C4-2B (cell line): ENCODE data around the gene MEF2C.

Experiments
- H3K27ac ChIP-seq: fragments of 450-650 bp; 2 replicates; pipeline ENCODE4 v1.5.1; 2017
- ZFX ChIP-seq: fragments of 450-650 bp; IDR thresholded peaks from 2 replicates; pipeline ENCODE4 v1.6.1; 2017
- TF ChIP-seq, protein P1 (sequence below): fragments of 450-650 bp; conservative IDR thresholded peaks from 2 replicates; pipeline ENCODE4 v1.5.1; 2017; ENCODE audit warnings: mild to moderate bottlenecking

Gene MEF2C

DNA sequence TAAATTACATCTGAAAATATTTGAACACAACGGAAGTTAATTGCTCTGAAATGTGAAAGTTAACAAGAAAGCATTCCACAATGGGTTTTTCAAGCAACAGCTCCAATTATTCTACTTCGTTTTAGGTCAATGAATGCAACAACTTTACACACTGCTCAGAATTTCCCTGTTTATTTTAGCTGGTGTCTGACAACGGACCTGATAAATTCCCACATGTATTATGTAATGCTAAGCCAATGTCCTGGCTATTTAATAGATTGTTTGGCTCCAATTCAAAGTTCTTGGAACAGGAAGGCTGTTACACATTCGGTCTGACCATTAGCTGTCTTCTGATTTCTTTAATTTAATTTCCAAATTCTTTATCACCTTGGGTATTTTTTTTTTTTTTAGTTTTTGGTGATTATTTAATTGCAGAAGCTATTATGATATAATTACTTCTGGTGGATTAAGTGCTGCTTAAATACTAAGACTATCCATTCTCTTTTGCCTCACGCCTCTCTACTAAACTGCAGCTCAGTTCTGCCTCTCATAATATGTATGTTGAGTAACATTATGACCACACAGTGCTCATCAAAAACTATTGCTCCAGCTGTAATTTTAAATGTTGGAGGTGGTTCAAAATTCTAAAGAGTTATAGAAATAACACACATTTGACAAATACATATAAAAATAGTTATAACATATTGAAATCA lies 57.9 kb downstream of the MEF2C start:
- TF ChIP-seq, protein P1, sequence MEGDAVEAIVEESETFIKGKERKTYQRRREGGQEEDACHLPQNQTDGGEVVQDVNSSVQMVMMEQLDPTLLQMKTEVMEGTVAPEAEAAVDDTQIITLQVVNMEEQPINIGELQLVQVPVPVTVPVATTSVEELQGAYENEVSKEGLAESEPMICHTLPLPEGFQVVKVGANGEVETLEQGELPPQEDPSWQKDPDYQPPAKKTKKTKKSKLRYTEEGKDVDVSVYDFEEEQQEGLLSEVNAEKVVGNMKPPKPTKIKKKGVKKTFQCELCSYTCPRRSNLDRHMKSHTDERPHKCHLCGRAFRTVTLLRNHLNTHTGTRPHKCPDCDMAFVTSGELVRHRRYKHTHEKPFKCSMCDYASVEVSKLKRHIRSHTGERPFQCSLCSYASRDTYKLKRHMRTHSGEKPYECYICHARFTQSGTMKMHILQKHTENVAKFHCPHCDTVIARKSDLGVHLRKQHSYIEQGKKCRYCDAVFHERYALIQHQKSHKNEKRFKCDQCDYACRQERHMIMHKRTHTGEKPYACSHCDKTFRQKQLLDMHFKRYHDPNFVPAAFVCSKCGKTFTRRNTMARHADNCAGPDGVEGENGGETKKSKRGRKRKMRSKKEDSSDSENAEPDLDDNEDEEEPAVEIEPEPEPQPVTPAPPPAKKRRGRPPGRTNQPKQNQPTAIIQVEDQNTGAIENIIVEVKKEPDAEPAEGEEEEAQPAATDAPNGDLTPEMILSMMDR: no peak
- no peak for TF ChIP-seq ZFX
- no peak overlapping the region for H3K27ac ChIP-seq

DNA sequence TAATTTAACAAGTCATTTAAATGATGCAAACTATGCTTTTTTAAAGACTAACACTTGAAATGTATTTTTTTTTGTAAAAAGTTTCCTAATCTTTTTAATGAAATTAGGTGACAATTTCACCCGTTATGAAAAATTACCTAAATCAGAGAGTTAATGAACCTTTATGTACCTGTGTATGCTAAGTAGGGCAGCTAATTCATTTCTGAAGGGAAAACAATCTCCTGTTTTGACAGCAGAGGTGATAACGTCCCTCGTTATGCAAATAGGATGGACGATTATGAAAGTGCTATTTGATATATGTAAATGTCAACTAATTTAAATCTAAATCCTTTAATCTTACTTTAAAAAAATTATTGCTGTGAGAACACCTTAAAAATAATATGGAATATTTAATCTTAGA lies 58.8 kb downstream of the MEF2C start:
- TF ChIP-seq ZFX: no peak
- TF ChIP-seq, protein P1: no peak
- H3K27ac ChIP-seq: no peak overlapping the region

DNA sequence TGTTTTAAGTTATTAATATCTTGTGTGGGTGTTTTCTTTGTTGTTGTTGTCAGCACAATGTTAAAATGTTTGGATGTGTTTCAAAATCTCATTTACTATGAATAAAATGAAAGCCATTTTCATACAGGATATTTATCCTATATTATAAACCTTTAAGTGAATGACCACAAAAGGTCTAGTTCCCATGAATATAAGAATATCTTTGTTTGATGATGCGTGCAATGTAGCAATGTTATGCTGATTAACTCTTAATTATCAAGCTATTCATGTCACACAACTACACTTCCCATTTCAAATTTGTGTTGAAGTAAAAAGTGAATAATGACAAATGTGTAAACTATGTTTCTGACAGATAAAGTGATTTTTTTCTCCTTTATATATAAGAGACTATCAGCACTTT lies 59.8 kb downstream of the MEF2C start:
- TF ChIP-seq, protein P1: no peak
- no peak for TF ChIP-seq ZFX
- no peak overlapping the region for H3K27ac ChIP-seq

DNA sequence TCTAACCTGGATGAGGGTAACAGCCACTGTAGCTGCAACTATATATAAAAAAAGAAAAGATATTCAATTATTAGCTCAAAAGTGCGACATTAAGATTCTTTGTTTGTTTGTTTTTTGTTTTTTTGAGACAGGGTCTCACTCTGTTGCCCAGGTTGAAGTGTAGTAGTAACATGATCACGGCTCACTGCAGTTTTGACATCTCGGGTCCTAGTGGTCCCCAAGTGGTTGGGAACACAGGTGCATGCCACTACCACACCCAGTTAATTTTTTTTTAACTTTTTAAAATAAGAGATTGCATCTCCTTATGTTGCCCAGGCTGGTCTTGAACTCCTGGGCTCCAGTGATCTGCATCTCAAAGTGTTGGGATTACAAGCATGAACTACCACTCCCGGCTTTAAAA lies 61.8 kb downstream of the MEF2C start:
- H3K27ac ChIP-seq: no peak overlapping the region
- TF ChIP-seq, protein P1: no peak
- no peak for TF ChIP-seq ZFX

DNA sequence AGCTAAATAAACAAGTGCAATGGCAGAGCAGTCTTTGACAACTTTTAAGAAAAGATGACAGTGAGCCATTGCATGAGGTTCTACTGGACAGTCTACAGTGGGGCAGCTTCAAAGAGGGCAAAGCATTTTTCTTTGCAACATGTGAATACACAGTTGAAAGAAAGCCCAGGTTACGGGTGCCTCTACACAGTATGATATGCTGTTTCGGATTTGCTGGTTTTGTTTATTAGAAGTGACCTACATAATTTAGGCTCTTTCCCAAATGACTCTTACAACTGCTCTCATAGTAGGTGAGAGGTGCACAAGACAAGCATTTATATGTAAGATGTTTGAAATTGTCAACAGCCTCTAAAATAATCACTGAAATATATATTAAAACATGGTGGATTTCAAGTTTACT lies 62.4 kb downstream of the MEF2C start:
- no peak for TF ChIP-seq ZFX
- TF ChIP-seq, protein P1: no peak

DNA sequence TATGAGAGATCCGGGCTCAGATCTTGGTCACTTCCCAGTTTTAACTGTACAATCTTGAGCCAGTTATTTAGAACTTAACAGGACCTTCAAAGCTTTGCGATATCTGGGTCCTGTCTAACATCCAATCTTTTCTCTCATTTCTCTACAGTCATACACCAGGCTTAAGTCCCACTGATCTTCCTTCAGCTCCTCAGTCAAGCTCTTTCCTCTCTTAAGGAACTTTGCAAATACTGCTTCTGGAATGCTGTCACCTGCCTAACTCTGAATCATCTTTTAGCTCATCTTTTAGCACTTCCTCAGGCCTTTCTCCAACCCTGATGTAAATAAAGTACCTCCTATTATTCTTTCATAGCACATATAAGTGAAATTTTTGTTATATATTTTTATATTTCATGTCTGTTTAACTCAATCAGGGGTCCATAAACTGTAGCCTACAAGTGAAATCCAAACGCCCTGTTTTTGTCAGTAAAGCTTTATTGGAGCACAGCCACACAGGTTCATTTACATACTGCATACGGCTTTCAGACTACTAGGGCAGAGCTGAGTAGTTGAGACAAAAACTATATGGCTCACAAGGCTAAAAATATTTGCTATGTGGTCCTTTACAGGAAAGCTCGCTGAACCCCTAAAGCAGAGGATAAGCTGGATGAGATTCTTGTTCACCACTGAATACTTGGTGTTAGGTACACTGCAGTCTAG lies 63.5 kb downstream of the MEF2C start:
- no peak for TF ChIP-seq ZFX
- TF ChIP-seq, protein P1: no peak

More for the DNA sequence above, 62.4 kb downstream of the MEF2C start:
- H3K27ac ChIP-seq: no peak overlapping the region

DNA sequence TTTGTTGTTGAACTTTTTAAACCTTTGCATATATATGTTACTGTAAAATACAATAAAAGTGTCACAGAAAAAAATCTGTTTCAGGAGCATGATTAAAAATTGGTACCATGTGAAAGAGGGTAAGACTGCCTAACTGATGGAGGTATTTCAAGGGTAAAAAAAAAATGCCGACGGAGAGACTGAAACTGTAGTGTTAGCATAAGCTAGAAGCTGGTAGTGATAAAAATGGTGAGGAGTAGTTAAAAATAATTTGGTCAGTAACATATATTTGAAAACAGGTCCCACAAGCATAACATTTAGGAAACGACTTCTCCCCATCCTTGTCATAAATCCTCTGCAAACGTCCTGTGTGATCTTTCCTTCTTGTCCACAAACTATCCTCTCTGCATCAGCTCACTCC lies 64.7 kb downstream of the MEF2C start:
- no peak for TF ChIP-seq ZFX
- TF ChIP-seq, protein P1: no peak
- no peak overlapping the region for H3K27ac ChIP-seq

More for the DNA sequence above, 63.5 kb downstream of the MEF2C start:
- no peak overlapping the region for H3K27ac ChIP-seq
